ENCODE data around the gene CFAP74.

Gene CFAP74

GRCh38 chr1:1918901-1919303, 84.7 kb downstream of the CFAP74 start, which contains the start of gene TMEM52:
Gene TMEM52 (minus strand): TSS chr1:1919279. CDS start chr1:1919265, 14 bp downstream.
- CTCF ChIA-PET: no interaction called here
- no peak for DNase-seq (ENCODE audit: extremely low spot score)
- TF ChIP-seq, protein P1, sequence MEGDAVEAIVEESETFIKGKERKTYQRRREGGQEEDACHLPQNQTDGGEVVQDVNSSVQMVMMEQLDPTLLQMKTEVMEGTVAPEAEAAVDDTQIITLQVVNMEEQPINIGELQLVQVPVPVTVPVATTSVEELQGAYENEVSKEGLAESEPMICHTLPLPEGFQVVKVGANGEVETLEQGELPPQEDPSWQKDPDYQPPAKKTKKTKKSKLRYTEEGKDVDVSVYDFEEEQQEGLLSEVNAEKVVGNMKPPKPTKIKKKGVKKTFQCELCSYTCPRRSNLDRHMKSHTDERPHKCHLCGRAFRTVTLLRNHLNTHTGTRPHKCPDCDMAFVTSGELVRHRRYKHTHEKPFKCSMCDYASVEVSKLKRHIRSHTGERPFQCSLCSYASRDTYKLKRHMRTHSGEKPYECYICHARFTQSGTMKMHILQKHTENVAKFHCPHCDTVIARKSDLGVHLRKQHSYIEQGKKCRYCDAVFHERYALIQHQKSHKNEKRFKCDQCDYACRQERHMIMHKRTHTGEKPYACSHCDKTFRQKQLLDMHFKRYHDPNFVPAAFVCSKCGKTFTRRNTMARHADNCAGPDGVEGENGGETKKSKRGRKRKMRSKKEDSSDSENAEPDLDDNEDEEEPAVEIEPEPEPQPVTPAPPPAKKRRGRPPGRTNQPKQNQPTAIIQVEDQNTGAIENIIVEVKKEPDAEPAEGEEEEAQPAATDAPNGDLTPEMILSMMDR (IDR thresholded peaks at IDR 0.05; ENCODE audit: control extremely low read depth, extremely low read depth, low read depth, missing control alignments): no peak
- POLR2A ChIA-PET: no interaction called here

DNA sequence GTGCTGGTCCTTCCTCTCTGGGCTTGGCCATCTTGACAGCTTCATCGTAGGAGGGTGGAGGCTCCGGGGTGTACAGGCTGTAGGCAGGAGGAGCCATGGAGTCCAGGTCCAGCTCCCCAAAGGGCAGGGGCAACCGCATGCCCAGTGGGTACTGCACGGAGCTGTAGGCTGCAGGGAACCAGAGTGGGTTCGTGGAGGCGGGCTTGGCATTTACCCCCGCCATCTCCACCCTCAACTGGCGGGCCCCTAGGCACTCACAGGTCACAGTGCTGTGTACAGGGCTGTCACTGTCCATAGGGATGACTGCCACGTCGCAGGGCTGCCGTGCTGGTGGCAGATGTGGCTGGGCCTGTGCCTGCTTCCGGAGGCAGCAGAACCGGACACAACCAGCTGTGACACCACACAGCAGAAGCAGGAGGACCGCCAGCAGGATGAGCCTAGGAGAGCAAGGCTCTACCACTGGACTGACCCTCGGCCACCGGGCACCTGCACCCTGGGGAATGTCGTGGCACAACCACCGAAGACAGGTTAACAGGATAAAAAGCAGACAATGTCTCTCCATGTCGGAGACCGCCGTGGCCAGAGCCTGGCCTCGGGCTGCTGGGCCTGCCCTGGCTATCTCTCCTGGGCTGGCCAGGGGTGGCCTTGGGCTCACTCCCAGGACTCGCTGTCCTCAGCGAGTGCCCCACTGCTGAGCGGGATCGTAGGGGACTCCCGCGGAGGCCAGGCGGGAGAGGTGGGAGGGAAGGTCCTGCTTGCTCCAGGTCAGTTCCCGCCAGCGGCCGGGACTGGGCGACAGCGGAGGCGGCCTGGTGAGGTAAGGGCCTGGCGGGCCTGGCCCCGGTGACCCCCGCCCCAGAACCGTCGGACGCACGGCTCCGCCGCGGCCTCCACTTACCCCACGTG, 85.3 kb downstream of the CFAP74 start:
- DNase-seq (ENCODE audit: extremely low spot score): no peak
- ChIA-PET CTCF (interaction anchor here (1.4 kb wide), 1 partner anchor 9 kb away, joined by 6 read pairs; no protein-coding TSS in a partner anchor), POLR2A (interaction anchor here (1.0 kb wide), 1 partner anchor 9 kb away, joined by 6 read pairs; no protein-coding TSS in a partner anchor)
- TF ChIP-seq, protein P1 (IDR thresholded peaks at IDR 0.05; ENCODE audit: control extremely low read depth, extremely low read depth, low read depth, missing control alignments): no peak

DNA sequence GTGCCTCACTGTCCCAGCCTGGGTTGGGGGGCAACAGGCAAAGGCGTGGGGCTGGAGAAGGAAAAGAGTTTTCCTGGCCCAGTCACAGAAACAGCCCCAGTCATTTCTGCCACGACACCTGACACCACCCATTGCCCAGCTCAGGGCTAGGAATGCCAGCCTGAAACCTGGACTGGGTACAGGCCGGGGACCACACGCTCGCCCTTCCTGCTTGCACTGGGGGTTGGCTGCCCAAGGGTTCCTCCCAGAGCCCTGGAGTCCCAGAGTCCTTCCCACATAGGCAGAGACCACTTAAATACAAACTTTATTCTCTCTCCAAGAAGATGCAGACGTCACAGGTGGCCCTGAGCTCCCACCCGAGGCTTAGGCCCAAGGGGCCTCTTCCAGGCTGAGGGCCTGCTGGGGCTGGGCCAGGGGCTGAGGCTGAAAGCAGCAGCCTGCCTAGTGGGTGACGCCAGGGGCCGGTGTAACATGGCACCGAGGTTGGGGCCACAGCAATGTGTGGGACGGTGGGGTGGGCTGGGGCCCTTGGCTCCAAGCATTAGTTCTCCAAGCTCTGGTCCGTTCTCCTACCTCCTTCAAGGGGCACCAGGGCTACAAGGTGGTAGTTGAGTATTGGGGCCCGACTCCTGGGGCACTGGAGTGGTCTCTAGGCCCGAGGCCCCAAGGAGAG, 86.1 kb downstream of the CFAP74 start:
- DNase-seq (ENCODE audit: extremely low spot score): no peak
- CTCF ChIA-PET: interaction anchor here (1.4 kb wide), 1 partner anchor 8 kb away, joined by 6 read pairs; no protein-coding TSS in a partner anchor
- POLR2A ChIA-PET: interaction anchor here (1.0 kb wide), 1 partner anchor 9 kb away, joined by 6 read pairs; no protein-coding TSS in a partner anchor
- TF ChIP-seq, protein P1 (IDR thresholded peaks at IDR 0.05; ENCODE audit: control extremely low read depth, extremely low read depth, low read depth, missing control alignments): no peak

DNA sequence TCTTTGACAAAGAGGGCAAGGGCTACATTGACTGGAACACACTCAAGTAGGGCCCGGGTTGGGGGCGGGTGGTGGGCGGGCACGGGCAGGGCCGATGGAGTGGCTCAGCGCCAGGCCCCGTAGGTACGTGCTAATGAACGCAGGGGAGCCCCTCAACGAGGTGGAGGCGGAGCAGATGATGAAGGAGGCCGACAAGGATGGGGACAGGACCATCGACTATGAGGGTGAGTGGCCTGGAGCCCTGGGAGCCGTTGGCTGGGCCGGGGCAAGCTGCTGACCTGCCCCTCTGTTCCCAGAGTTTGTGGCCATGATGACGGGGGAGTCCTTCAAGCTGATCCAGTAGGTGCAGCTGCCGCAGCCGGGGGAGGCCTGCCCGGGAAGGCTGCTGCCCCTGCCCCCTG, 86.7 kb downstream of the CFAP74 start:
- ChIA-PET POLR2A (interaction anchor here (1.0 kb wide), 1 partner anchor 8 kb away, joined by 6 read pairs; no protein-coding TSS in a partner anchor), CTCF (interaction anchor here (1.4 kb wide), 1 partner anchor 8 kb away, joined by 6 read pairs; no protein-coding TSS in a partner anchor)
- no peak for DNase-seq (ENCODE audit: extremely low spot score)
- TF ChIP-seq, protein P1 (IDR thresholded peaks at IDR 0.05; ENCODE audit: control extremely low read depth, extremely low read depth, low read depth, missing control alignments): no peak

DNA sequence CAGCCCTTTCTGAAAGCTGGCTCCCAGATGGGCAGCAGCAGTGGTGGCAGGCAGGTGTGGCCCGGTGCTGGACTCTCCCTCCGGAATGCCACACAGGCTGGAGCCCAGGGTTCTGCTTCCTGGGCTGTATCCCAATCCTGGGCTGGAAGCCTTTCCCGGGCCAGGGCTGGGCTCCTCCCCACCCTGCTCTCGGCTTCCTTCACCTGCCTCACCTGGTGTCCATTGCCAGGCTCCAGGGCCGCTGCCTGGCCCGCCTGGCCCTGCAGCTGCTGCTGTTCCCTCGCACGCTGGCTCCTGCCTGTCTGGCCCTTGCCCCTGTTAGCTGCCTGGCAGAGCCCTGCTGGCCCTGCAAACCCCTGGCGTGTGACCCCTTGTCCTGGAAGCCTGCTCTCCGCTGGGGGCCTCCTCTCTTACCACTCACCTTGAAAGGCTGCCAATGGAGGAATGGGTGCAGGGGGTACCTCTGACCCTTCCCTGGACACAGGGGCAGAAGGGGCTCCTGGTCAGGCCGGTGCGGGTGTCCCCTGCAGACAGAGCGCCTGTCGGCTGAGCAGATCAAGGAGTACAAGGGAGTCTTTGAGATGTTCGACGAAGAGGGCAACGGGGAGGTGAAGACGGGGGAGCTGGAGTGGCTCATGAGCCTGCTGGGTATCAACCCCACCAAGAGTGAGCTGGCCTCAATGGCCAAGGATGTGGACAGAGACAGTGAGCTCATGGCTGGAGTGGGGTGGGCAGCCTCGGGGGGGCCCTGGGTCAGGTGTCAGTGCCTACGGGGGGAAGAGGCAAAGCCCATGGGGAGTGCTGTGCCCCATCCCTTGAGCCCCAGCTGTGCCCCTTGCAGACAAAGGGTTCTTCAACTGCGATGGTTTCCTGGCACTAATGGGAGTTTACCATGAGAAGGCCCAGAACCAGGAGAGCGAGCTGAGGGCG, 87.4 kb downstream of the CFAP74 start:
- DNase-seq (ENCODE audit: extremely low spot score): no peak
- ChIA-PET POLR2A (no interaction called here), CTCF (no interaction called here)
- TF ChIP-seq, protein P1 (IDR thresholded peaks at IDR 0.05; ENCODE audit: control extremely low read depth, extremely low read depth, low read depth, missing control alignments): no peak
